Myocyte (in vitro differentiated cells): ENCODE data around the gene ATP5F1D. TPM values are rescaled to one million over a fixed set of nuclear protein-coding genes. Genes with fewer than 3 reads are reported as not detected.
"Not testable (repeated sequence)": the region's sequence is repeated elsewhere in the genome, so short reads cannot be mapped to it uniquely, and the experiment has no call there.

Experiments
- DNase-seq: peaks from one replicate; pipeline ENCODE4 v3.0.0-alpha.2; 2012; ENCODE audit warnings: low read depth
- polyA plus RNA-seq: library from polyadenylated mRNA; unstranded; fragments of >200 nt; gene quantifications from one replicate; pipeline ENCODE4 v1.2.1, GENCODE V29; 2012; ENCODE audit warnings: missing spikeins
- total RNA-seq: library from RNA; depleted of rRNA; stranded (reverse); fragments of >200 nt; gene quantifications from 2 replicates; pipeline ENCODE4 v1.2.3, GENCODE V29; 2014

The ATP5F1D gene
- 46.5 and 61.9 TPM in 2 replicates for total RNA-seq
- 193 TPM for polyA plus RNA-seq

GRCh38 chr19:1241417-1242095 is at the start of gene ATP5F1D:
TSS of gene ATP5F1D (plus strand) at chr19:1241751. CDS start at chr19:1241851, 100 bp downstream.
- DNase-seq, result peak; percentile 94

DNA sequence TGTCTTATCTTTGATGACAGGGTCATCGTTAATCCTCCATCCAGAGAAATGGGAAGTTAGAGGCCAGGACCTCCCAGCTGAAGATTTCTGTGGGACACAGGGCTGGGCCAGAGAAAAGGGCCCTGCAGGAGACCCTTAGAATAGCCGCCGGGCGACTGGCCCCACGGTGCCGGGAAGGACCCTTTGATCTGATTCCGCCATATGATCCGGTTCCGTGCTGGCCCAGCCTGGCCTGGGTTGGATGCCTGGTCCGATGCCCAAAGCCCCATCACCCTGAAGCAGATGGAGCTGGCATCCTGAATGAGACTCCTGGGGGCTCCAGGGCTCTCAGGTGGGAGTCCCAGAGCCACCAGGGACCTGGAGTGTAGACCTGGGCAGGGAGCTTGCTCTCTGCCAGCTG is 42.0 kb upstream of the ATP5F1D start:
- no peak for DNase-seq

- not testable (repeated sequence) for DNase-seq
Observed at GRCh38 chr19:1200614-1201013, 40.9 kb upstream of the ATP5F1D start.

DNA sequence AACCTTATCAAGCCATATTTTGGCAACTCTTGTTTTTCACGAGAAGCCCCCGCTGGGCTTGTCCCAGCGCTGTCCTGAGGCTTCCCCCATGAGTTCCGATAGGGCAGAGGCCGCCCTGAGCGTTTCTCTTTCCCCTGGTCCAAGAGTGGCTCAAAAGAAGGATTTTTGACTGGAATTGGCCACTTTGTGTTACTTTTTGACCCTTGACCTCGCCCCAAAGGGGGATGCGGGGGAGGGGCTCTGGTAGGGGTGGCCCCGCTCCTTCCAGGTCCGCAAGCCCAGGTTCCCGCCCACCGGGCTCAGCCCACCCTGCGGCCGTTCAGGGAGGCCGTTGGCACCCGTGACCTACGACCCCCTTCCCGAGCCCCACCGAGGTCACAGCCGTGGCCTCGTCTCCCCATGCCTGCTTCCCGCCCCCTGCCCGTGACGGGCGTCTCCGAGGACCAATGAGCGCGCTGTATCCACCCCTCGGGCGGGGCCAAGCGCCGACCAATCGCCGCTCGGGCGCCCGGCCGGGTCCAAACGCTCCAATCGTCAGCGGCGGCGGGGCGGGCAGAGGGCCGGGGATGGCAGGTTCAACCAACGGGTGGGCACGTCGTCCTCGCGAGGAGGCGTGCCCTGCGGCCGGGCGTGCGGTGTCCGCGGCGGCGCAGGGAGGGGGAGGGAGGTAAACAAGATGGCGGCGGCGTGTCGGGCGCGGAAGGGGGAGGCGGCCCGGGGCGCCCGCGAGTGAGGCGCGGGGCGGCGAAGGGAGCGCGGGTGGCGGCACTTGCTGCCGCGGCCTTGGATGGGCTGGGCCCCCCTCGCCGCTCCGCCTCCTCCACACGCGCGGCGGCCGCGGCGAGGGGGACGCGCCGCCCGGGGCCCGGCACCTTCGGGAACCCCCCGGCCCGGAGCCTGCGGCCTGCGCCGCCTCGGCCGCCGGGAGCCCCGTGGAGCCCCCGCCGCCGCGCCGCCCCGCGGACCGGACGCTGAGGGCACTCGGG is 36.1 kb upstream of the ATP5F1D start, which contains the start of gene STK11:
Gene STK11 (plus strand): TSS at position 665 of the 986 bp plus-strand sequence. CDS start 1,136 bp downstream, outside the sequence.
- DNase-seq, result peak; percentile 98

DNA sequence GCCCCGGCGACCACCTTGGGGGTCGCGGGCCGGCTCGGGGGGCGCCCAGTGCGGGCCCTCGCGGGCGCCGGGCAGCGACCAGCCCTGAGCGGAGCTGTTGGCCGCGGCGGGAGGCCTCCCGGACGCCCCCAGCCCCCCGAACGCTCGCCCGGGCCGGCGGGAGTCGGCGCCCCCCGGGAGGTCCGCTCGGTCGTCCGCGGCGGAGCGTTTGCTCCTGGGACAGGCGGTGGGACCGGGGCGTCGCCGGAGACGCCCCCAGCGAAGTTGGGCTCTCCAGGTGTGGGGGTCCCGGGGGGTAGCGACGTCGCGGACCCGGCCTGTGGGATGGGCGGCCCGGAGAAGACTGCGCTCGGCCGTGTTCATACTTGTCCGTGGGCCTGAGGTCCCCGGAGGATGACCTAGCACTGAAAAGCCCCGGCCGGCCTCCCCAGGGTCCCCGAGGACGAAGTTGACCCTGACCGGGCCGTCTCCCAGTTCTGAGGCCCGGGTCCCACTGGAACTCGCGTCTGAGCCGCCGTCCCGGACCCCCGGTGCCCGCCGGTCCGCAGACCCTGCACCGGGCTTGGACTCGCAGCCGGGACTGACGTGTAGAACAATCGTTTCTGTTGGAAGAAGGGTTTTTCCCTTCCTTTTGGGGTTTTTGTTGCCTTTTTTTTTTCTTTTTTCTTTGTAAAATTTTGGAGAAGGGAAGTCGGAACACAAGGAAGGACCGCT is 35.2 kb upstream of the ATP5F1D start:
- DNase-seq, result no peak

DNA sequence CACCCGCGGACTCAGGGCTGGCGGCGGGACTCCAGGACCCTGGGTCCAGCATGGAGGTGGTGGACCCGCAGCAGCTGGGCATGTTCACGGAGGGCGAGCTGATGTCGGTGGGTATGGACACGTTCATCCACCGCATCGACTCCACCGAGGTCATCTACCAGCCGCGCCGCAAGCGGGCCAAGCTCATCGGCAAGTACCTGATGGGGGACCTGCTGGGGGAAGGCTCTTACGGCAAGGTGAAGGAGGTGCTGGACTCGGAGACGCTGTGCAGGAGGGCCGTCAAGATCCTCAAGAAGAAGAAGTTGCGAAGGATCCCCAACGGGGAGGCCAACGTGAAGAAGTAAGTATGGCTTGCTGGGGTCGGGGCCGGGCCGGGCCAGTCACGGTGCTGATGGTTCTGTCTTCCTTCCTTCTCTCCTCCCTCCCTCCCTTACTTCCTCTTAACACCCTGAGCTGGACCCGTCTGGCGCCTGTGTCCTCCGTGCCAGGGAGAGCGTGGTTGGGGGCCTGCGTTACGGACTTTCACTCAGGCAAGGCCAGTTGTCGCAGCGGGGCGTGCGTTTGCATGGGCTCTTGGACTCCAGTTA is 34.6 kb upstream of the ATP5F1D start:
- peak; percentile 26 for DNase-seq

- DNase-seq, result peak; percentile 34
Observed at GRCh38 chr19:1208830-1209229, 32.7 kb upstream of the ATP5F1D start.

GRCh38 chr19:1210227-1210538 is 31.4 kb upstream of the ATP5F1D start:
- no peak for DNase-seq

- no peak for DNase-seq
Observed at GRCh38 chr19:1211494-1212234, 29.9 kb upstream of the ATP5F1D start.

GRCh38 chr19:1213391-1214286 is 27.9 kb upstream of the ATP5F1D start:
- DNase-seq, result no peak

- DNase-seq, result no peak
Observed at GRCh38 chr19:1214299-1214861, 27.2 kb upstream of the ATP5F1D start.

GRCh38 chr19:1214862-1215731 is 26.5 kb upstream of the ATP5F1D start:
- peak; percentile 95 for DNase-seq

GRCh38 chr19:1216756-1217155 is 24.8 kb upstream of the ATP5F1D start:
- DNase-seq, result no peak

DNA sequence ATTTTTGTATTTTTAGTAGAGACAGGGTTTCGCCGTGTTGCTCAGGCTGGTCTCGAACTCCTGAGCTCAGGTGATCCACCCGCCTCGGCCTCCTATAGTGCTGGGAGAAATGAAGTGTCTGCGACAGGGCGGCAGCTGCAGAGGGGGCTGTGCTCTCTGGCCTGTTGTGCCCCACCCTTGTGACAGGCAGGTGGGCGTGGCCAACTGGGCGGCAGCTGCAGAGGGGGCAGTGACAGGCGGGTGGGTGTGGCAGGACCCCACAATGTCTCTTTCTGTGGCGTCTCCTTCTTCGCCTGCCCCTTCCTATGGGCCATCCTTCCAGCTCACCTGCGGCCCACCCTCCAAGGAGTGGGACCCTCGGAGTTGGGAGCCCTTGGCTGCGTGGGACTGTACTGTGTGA is 24.2 kb upstream of the ATP5F1D start:
- DNase-seq, result peak; percentile 85

DNA sequence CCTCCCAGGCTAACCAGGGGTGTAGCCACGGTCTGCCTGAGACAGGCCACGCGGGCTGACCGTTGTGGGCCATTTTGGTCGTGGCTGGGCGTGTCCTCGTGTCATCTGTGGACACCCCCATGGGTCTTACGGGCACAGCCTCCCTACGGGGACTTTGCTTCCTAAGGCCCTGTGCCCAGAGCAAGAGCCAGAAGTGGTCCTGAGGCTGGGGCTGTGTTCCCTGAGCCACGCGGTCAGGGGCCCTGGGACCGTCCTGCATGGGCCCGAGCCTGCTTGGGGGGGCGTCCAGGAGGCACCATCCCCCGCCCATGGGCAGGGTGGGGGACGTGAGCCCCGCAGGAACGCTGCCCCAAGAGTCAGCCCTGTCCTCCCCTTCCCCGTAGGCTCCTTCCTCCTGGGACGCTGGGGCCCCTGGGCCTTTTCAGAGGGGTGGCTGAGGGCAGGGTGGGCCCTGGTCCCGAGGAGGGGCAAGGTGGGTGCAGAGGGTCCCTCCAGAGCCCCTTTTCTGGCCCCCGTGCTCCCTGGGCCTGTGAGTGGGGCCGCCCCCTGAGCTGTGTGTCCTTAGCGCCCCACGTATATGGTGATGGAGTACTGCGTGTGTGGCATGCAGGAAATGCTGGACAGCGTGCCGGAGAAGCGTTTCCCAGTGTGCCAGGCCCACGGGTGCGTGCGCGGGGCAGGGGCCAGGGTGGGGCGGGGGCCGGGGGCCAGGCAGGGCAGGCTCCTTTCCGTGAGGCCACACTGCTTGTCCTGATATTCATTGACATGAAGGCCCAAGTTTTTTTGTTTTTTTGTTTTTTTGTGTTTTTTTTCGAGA is 22.6 kb upstream of the ATP5F1D start:
- DNase-seq, result no peak

- no peak for DNase-seq
Observed at GRCh38 chr19:1219786-1220476, 21.6 kb upstream of the ATP5F1D start.
